Neural cell (in vitro differentiated cells): ENCODE data around the gene SART3. TPM values are rescaled to one million over a fixed set of nuclear protein-coding genes. Genes with fewer than 3 reads are reported as not detected.

Experiments
- H2AFZ ChIP-seq: fragments of 200-600, 300-800 bp; sonication (generic), shearing (Covaris generic); 2 replicates; pipeline ENCODE4 v1.6.0; 2014; ENCODE audit warnings: low read depth, mild to moderate bottlenecking, antibody characterized with exemption, low read length, moderate library complexity
- H3F3A ChIP-seq: fragments of 200-600 bp; shearing (Covaris generic); 2 replicates; pipeline ENCODE4 v1.6.1; 2016; ENCODE audit warnings: mild to moderate bottlenecking, moderate library complexity, mixed read lengths, antibody characterized with exemption, low read length; ENCODE audit not compliant: insufficient read depth, poor library complexity, severe bottlenecking
- H3K27ac ChIP-seq: fragments of 200-600, 300-800 bp; sonication (generic), shearing (Covaris generic); 2 replicates; pipeline ENCODE4 v1.5.1; 2014; ENCODE audit warnings: mild to moderate bottlenecking, low read length, moderate library complexity
- H3K27me3 ChIP-seq: fragments of 300-800, 200-600 bp; sonication (generic), shearing (Covaris generic); 2 replicates; pipeline ENCODE4 v1.6.0; 2014; ENCODE audit warnings: mild to moderate bottlenecking, low read depth, low read length, moderate library complexity; ENCODE audit not compliant: insufficient read depth
- H3K36me3 ChIP-seq: fragments of 300-800, 200-600 bp; sonication (generic), shearing (Covaris generic); 2 replicates; pipeline ENCODE4 v1.5.1; 2014; ENCODE audit warnings: mild to moderate bottlenecking, antibody characterized with exemption, low read length, moderate library complexity; ENCODE audit not compliant: insufficient read depth
- H3K4me2 ChIP-seq: fragments of 300-800, 200-600 bp; sonication (generic), shearing (Covaris generic); 2 replicates; pipeline ENCODE4 v1.6.0; 2014; ENCODE audit warnings: mild to moderate bottlenecking, low read length
- H3K4me3 ChIP-seq: fragments of 300-800, 200-600 bp; sonication (generic), shearing (Covaris generic); 2 replicates; pipeline ENCODE4 v1.5.1; 2014; ENCODE audit warnings: mild to moderate bottlenecking, low read length, moderate library complexity
- H3K79me2 ChIP-seq: fragments of 200-600 bp; shearing (Covaris generic); replicated peaks from 2 replicates; pipeline ENCODE4 v1.6.0; 2014; ENCODE audit warnings: mild to moderate bottlenecking, low read length, moderate library complexity; ENCODE audit not compliant: insufficient read depth
- H3K9ac ChIP-seq: fragments of 300-800, 200-600 bp; sonication (generic), shearing (Covaris generic); 2 replicates; pipeline ENCODE4 v1.6.1; 2016; ENCODE audit warnings: mild to moderate bottlenecking, low read length, mixed read lengths
- H3K9me2 ChIP-seq: fragments of 200-600 bp; shearing (Covaris generic); 2 replicates; pipeline ENCODE4 v1.6.1; 2016; ENCODE audit warnings: mild to moderate bottlenecking, low read length, mixed read lengths; ENCODE audit not compliant: insufficient read depth
- H3K9me3 ChIP-seq: fragments of 200-600, 300-800 bp; sonication (generic), shearing (Covaris generic); 2 replicates; pipeline ENCODE4 v1.6.1; 2016; ENCODE audit warnings: mild to moderate bottlenecking, mixed run types, low read length, moderate library complexity, mixed read lengths
- H4K20me1 ChIP-seq: fragments of 200-600 bp; shearing (Covaris generic); 2 replicates; pipeline ENCODE4 v1.6.1; 2016; ENCODE audit warnings: mild to moderate bottlenecking, mixed run types; ENCODE audit not compliant: insufficient read depth
- EP300 ChIP-seq: fragments of 450-650 bp; conservative IDR thresholded peaks from 2 replicates; pipeline ENCODE4 v1.6.1; 2014; ENCODE audit warnings: antibody characterized with exemption, mild to moderate bottlenecking, moderate library complexity; ENCODE audit not compliant: poor library complexity, severe bottlenecking
- EZH2 ChIP-seq: fragments of 200-600, 300-800 bp; shearing (Covaris generic), sonication (generic); IDR thresholded peaks from 2 replicates; pipeline ENCODE4 v1.6.1; 2014; ENCODE audit warnings: antibody characterized with exemption, low read length, borderline replicate concordance, mild to moderate bottlenecking; ENCODE audit not compliant: insufficient read depth, poor library complexity, severe bottlenecking
- MXI1 ChIP-seq: fragments of 450-650 bp; conservative IDR thresholded peaks from 2 replicates; pipeline ENCODE4 v1.6.1; 2014; ENCODE audit warnings: antibody characterized with exemption, mild to moderate bottlenecking; ENCODE audit not compliant: poor library complexity, severe bottlenecking
- POLR2AphosphoS5 ChIP-seq: IDR thresholded peaks from 2 replicates; pipeline ENCODE4 v1.6.1; 2012
- RAD21 ChIP-seq: fragments of 450-650 bp; conservative IDR thresholded peaks from 2 replicates; pipeline ENCODE4 v1.6.1; 2014; ENCODE audit warnings: antibody characterized with exemption, mild to moderate bottlenecking, moderate library complexity
- SMC3 ChIP-seq: fragments of 450-650 bp; conservative IDR thresholded peaks from 2 replicates; pipeline ENCODE4 v1.6.1; 2014; ENCODE audit warnings: antibody characterized with exemption, mild to moderate bottlenecking, moderate library complexity; ENCODE audit not compliant: poor library complexity
- TAF1 ChIP-seq: IDR thresholded peaks from 2 replicates; pipeline ENCODE4 v1.6.1; 2012; ENCODE audit warnings: low read depth
- polyA plus RNA-seq: library from polyadenylated mRNA; depleted of rRNA; stranded (reverse); fragments of >200 nt; gene quantifications from 2 replicates; pipeline ENCODE4 v1.2.3, GENCODE V29; 2014
- TF ChIP-seq, protein P1 (sequence below): fragments of 450-650 bp; IDR thresholded peaks from 2 replicates; pipeline ENCODE4 v1.5.1; 2014; ENCODE audit warnings: antibody characterized with exemption, mild to moderate bottlenecking, moderate library complexity; ENCODE audit not compliant: poor library complexity, severe bottlenecking
- TF ChIP-seq, protein P2 (sequence below): IDR thresholded peaks from 2 replicates; pipeline ENCODE4 v1.6.1; 2012; ENCODE audit warnings: borderline replicate concordance

SART3 gene
- polyA plus RNA-seq, 1 donor from 2014 or later, result 71.0 TPM

GRCh38 chr12:108515916-108516315, 45.1 kb downstream of the SART3 start:
- H3K27ac ChIP-seq, result no peak overlapping the region
- H3K27me3 ChIP-seq, result no peaks in the 10 kb centered on the region
- no peak for TF ChIP-seq MXI1
- TF ChIP-seq, protein P1, sequence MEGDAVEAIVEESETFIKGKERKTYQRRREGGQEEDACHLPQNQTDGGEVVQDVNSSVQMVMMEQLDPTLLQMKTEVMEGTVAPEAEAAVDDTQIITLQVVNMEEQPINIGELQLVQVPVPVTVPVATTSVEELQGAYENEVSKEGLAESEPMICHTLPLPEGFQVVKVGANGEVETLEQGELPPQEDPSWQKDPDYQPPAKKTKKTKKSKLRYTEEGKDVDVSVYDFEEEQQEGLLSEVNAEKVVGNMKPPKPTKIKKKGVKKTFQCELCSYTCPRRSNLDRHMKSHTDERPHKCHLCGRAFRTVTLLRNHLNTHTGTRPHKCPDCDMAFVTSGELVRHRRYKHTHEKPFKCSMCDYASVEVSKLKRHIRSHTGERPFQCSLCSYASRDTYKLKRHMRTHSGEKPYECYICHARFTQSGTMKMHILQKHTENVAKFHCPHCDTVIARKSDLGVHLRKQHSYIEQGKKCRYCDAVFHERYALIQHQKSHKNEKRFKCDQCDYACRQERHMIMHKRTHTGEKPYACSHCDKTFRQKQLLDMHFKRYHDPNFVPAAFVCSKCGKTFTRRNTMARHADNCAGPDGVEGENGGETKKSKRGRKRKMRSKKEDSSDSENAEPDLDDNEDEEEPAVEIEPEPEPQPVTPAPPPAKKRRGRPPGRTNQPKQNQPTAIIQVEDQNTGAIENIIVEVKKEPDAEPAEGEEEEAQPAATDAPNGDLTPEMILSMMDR, result no peak
- TF ChIP-seq POLR2AphosphoS5, result no peak
- TF ChIP-seq EP300, result no peak
- peak overlapping the region; percentile 91 for H3K4me3 ChIP-seq
- H4K20me1 ChIP-seq, result no peaks in the 10 kb centered on the region
- no peaks in the 10 kb centered on the region for H3K9me3 ChIP-seq
- peak overlapping the region; percentile 84 for H3K4me2 ChIP-seq
- H3K79me2 ChIP-seq, result peaks cover 10% of the 10 kb centered on the region
- H3F3A ChIP-seq, result no peaks in the 10 kb centered on the region
- H3K9me2 ChIP-seq, result no peaks in the 10 kb centered on the region
- peak overlapping the region; percentile 72 for H3K9ac ChIP-seq
- H2AFZ ChIP-seq, result no peak overlapping the region
- H3K36me3 ChIP-seq, result no peaks in the 10 kb centered on the region

GRCh38 chr12:108514973-108515814, 45.8 kb downstream of the SART3 start, which contains the start of gene FICD:
FICD (plus strand) TSS chr12:108515277; CDS start chr12:108516973, 1,696 bp downstream.
- peak within 1 kb of the TSS; percentile 5 for H2AFZ ChIP-seq
- H3K27me3 ChIP-seq, result no peaks in the 10 kb centered on the region
- peak within 1 kb of the TSS; percentile 38 for H3K27ac ChIP-seq

More at GRCh38 chr12:108514973-108515814, 45.8 kb downstream of the SART3 start, which contains the start of gene FICD:
- H3K36me3 ChIP-seq, result no peaks in the 10 kb centered on the region
- no peaks in the 10 kb centered on the region for H4K20me1 ChIP-seq
- TF ChIP-seq POLR2AphosphoS5 (peak; percentile 61), EZH2 (no peak), MXI1 (peak; percentile 63), EP300 (no peak), RAD21 (peak; percentile 47), TAF1 (peak; percentile 59), SMC3 (peak; percentile 66)
- TF ChIP-seq, protein P2, sequence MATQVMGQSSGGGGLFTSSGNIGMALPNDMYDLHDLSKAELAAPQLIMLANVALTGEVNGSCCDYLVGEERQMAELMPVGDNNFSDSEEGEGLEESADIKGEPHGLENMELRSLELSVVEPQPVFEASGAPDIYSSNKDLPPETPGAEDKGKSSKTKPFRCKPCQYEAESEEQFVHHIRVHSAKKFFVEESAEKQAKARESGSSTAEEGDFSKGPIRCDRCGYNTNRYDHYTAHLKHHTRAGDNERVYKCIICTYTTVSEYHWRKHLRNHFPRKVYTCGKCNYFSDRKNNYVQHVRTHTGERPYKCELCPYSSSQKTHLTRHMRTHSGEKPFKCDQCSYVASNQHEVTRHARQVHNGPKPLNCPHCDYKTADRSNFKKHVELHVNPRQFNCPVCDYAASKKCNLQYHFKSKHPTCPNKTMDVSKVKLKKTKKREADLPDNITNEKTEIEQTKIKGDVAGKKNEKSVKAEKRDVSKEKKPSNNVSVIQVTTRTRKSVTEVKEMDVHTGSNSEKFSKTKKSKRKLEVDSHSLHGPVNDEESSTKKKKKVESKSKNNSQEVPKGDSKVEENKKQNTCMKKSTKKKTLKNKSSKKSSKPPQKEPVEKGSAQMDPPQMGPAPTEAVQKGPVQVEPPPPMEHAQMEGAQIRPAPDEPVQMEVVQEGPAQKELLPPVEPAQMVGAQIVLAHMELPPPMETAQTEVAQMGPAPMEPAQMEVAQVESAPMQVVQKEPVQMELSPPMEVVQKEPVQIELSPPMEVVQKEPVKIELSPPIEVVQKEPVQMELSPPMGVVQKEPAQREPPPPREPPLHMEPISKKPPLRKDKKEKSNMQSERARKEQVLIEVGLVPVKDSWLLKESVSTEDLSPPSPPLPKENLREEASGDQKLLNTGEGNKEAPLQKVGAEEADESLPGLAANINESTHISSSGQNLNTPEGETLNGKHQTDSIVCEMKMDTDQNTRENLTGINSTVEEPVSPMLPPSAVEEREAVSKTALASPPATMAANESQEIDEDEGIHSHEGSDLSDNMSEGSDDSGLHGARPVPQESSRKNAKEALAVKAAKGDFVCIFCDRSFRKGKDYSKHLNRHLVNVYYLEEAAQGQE, result no peak
- TF ChIP-seq, protein P1, result peak; percentile 54
- H3K9me3 ChIP-seq, result no peaks in the 10 kb centered on the region
- H3K9ac ChIP-seq, result peak within 1 kb of the TSS; percentile 72
- no peaks in the 10 kb centered on the region for H3K9me2 ChIP-seq
- peak within 1 kb of the TSS; percentile 84 for H3K4me2 ChIP-seq
- peaks cover 10% of the 10 kb centered on the region for H3K79me2 ChIP-seq
- peak within 1 kb of the TSS; percentile 91 for H3K4me3 ChIP-seq
- H3F3A ChIP-seq, result no peaks in the 10 kb centered on the region
